HCT116 (cell line): ENCODE data around the gene FAM193A. TPM values are rescaled to one million over a fixed set of nuclear protein-coding genes. Genes with fewer than 3 reads are reported as not detected.

ENCODE experiments used
- ATAC-seq: fragments of 200-7000 bp; cut with Tn5 transposase; 2 replicates; pipeline ENCODE4 v1.9.1; 2020; ENCODE audit warnings: mild to moderate bottlenecking, moderate library complexity
- BruUV-seq: library from RNA; stranded (reverse); fragments of 400-500 nt; replicated peaks from 2 replicates; lab custom pipeline; 2021; lab: Mats Ljungman, UMichigan
- CTCF ChIA-PET: fragments of 300-600 bp; sonication (Branson Sonifier 250); formaldehyde crosslinking; loops from one replicate; lab custom pipeline; 2021; ENCODE audit warnings: antibody characterized with exemption; lab: Charles Lee
- POLR2A ChIA-PET: fragments of 300-600, 350-600 bp; sonication (Branson Sonifier 250); formaldehyde crosslinking; loops from one replicate; lab custom pipeline; 2021; ENCODE audit warnings: antibody characterized with exemption; lab: Charles Lee
- RAD21 ChIA-PET, 2 experiments: fragments of 300-600 bp; sonication (Branson Sonifier 250); formaldehyde crosslinking; loops; one replicate each; lab custom pipeline; 2023; ENCODE audit warnings: low total read pairs in 2 of 2; ENCODE audit not compliant: uncharacterized antibody in 2 of 2, unreplicated experiment in 2 of 2, low non-redundant PET in 1 of 2; lab: Charles Lee
- DNase-seq: peaks from one replicate; pipeline ENCODE4 v3.0.0-alpha.2; 2010; ENCODE audit warnings: low read depth, low spot score
- H2AFZ ChIP-seq: fragments of 200-600 bp; shearing (Covaris generic), sonication (generic); 2 replicates; pipeline ENCODE4 v1.6.1; 2017; ENCODE audit warnings: low read depth, mixed run types, mixed read lengths, antibody characterized with exemption, low read length; ENCODE audit not compliant: poor library complexity, severe bottlenecking
- H3K27ac ChIP-seq: 2 replicates; pipeline ENCODE4 v1.5.1; 2012; ENCODE audit warnings: low read depth, low read length
- H3K27me3 ChIP-seq: fragments of 200-600 bp; sonication (generic); 2 replicates; pipeline ENCODE4 v1.6.1; 2016; ENCODE audit warnings: mixed run types, low read length, mixed read lengths; ENCODE audit not compliant: insufficient read depth
- H3K36me3 ChIP-seq, 2 experiments: fragments of 200-500 bp in 1 of 2; fragments of 200-600 bp in 1 of 2; sonication (Bioruptor generic) in 1 of 2; sonication (generic) in 1 of 2; 2 replicates each; pipeline versions ENCODE4 v1.5.1 to v1.6.1; 2014 to 2016; ENCODE audit warnings: low read length in 2 of 2, inconsistent platforms in 1 of 2, mixed read lengths in 1 of 2, mixed run types in 1 of 2; ENCODE audit not compliant: insufficient read depth in 2 of 2, control insufficient read depth in 1 of 2
- H3K4me1 ChIP-seq, 2 experiments: fragments of 200-600 bp in 1 of 2; sonication (generic) in 1 of 2; 2 replicates each; pipeline versions ENCODE4 v1.5.1 to v1.6.1; 2012 to 2017; ENCODE audit warnings: low read length in 2 of 2, inconsistent platforms in 1 of 2, mild to moderate bottlenecking in 1 of 2, mixed read lengths in 1 of 2, mixed run types in 1 of 2, moderate library complexity in 1 of 2; ENCODE audit not compliant: insufficient read depth in 2 of 2, control insufficient read depth in 1 of 2
- H3K4me2 ChIP-seq: fragments of 200-600 bp; sonication (generic); 2 replicates; pipeline ENCODE4 v1.6.1; 2017; ENCODE audit warnings: mixed run types, low read length, mixed read lengths
- H3K4me3 ChIP-seq, 2 experiments: fragments of 200-600 bp in 1 of 2; sonication (generic) in 1 of 2; replicated peaks in 1 of 2; 2 replicates each; pipeline ENCODE4 v1.5.1; 2011 to 2016; ENCODE audit warnings: low read length in 2 of 2, control low read depth in 1 of 2, low read depth in 1 of 2, mild to moderate bottlenecking in 1 of 2, mixed read lengths in 1 of 2, mixed run types in 1 of 2
- H3K79me2 ChIP-seq: fragments of 200-600 bp; sonication (generic); 2 replicates; pipeline ENCODE4 v1.6.1; 2017; ENCODE audit warnings: mild to moderate bottlenecking, mixed run types, low read length, moderate library complexity, mixed read lengths; ENCODE audit not compliant: insufficient read depth
- H3K9ac ChIP-seq: fragments of 200-600 bp; sonication (generic); 2 replicates; pipeline ENCODE4 v1.6.1; 2016; ENCODE audit warnings: low read length, mixed read lengths
- H3K9me2 ChIP-seq: fragments of 200-600 bp; sonication (generic), shearing (Covaris generic); 2 replicates; pipeline ENCODE4 v1.6.1; 2017; ENCODE audit warnings: mixed run types, mild to moderate bottlenecking, moderate library complexity; ENCODE audit not compliant: insufficient read depth
- H3K9me3 ChIP-seq, 2 experiments: fragments of 200-500 bp in 1 of 2; fragments of 200-600 bp in 1 of 2; sonication (Bioruptor generic) in 1 of 2; sonication (generic) in 1 of 2; 2 replicates each; pipeline ENCODE4 v1.6.1; 2014 to 2017; ENCODE audit warnings: low read length in 2 of 2, mixed read lengths in 2 of 2, inconsistent platforms in 1 of 2, low read depth in 1 of 2, mild to moderate bottlenecking in 1 of 2, mixed run types in 1 of 2, moderate library complexity in 1 of 2; ENCODE audit not compliant: control insufficient read depth in 1 of 2, insufficient read depth in 1 of 2
- H4K20me1 ChIP-seq: fragments of 200-600 bp; sonication (generic), shearing (Covaris generic); 2 replicates; pipeline ENCODE4 v1.6.1; 2017; ENCODE audit warnings: mixed run types, mild to moderate bottlenecking, moderate library complexity; ENCODE audit not compliant: insufficient read depth
- ATF3 ChIP-seq: IDR thresholded peaks from 2 replicates; pipeline ENCODE4 v1.6.1; 2012
- FOSL1 ChIP-seq: IDR thresholded peaks from 2 replicates; pipeline ENCODE4 v1.6.1; 2012; ENCODE audit warnings: low read depth
- POLR2A ChIP-seq: IDR thresholded peaks from 2 replicates; pipeline ENCODE4 v1.7.0; 2011; ENCODE audit warnings: borderline replicate concordance; ENCODE audit not compliant: insufficient read depth, insufficient read length; ENCODE audit errors: extremely low read depth
- RAD21 ChIP-seq: IDR thresholded peaks from 2 replicates; pipeline ENCODE4 v1.6.1; 2012; ENCODE audit warnings: low read depth, mild to moderate bottlenecking
- REST ChIP-seq: IDR thresholded peaks from 2 replicates; pipeline ENCODE4 v1.6.1; 2012; ENCODE audit warnings: low read depth
- SIN3A ChIP-seq: IDR thresholded peaks from 2 replicates; pipeline ENCODE4 v1.6.1; 2012; ENCODE audit warnings: low read depth
- SRF ChIP-seq: IDR thresholded peaks from 2 replicates; pipeline ENCODE4 v1.6.1; 2012; ENCODE audit warnings: low read depth
- intact Hi-C: fragments of 100-400 bp; cut with micrococcal nuclease; formaldehyde crosslinking; loops from 2 replicates; pipeline ENCODE4 v1.10.0; 2022
- total RNA-seq: library from RNA; stranded (reverse); gene quantifications from one replicate; pipeline ENCODE4 v1.2.1, GENCODE V29; 2021; ENCODE audit not compliant: unreplicated experiment

Gene FAM193A
- total RNA-seq, 1 experiment from 2014 or later, result 15.7 TPM

GRCh38 chr4:2578106-2578505, 41.7 kb downstream of the FAM193A start:
- H3K79me2 ChIP-seq, result peaks cover 92% of the 10 kb centered on the region
- no peaks in the 10 kb centered on the region for H3K9me3 ChIP-seq
- no peak for ATAC-seq
- TF ChIP-seq ATF3, result no peak
- TF ChIP-seq SIN3A, result no peak
- H4K20me1 ChIP-seq, result 0 out of 2 replicates have a peak, but pooled peaks cover 9% of the 10 kb centered on the region
- H2AFZ ChIP-seq, result no peak overlapping the region
- DNase-seq, result no peak
- intact Hi-C loops, result no loop called here
- no peaks in the 10 kb centered on the region for H3K27me3 ChIP-seq
- H3K9ac ChIP-seq, result no peak overlapping the region
- ChIA-PET RAD21 (no interaction called here), POLR2A (no interaction called here), CTCF (no interaction called here)
- no peaks in the 10 kb centered on the region for H3K9me2 ChIP-seq
- no peak overlapping the region for H3K4me3 ChIP-seq
- no peaks in the 10 kb centered on the region for H3K4me1 ChIP-seq
- no peak overlapping the region for H3K4me2 ChIP-seq
- H3K27ac ChIP-seq, result no peak overlapping the region
- no TSS peak for BruUV-seq
- no peaks in the 10 kb centered on the region for H3K36me3 ChIP-seq

- peaks cover 91% of the 10 kb centered on the region for H3K79me2 ChIP-seq
- no peaks in the 10 kb centered on the region; a peak in 1 of 4 replicates for H3K4me1 ChIP-seq
- H4K20me1 ChIP-seq, result 0 out of 2 replicates have a peak, but pooled peaks cover 9% of the 10 kb centered on the region
- no peak overlapping the region for H3K9ac ChIP-seq
- no peak overlapping the region for H3K4me2 ChIP-seq
- ChIA-PET POLR2A (no interaction called here), RAD21 (no interaction called here), CTCF (no interaction called here)
- no peak for DNase-seq
- no peak overlapping the region for H3K27ac ChIP-seq
- TF ChIP-seq SRF (no peak), POLR2A (no peak), FOSL1 (no peak), RAD21 (no peak), REST (no peak)
- no TSS peak for BruUV-seq
- H2AFZ ChIP-seq, result no peak overlapping the region
- H3K9me3 ChIP-seq, result no peaks in the 10 kb centered on the region
- no peaks in the 10 kb centered on the region for H3K36me3 ChIP-seq
- H3K9me2 ChIP-seq, result no peaks in the 10 kb centered on the region
- no peaks in the 10 kb centered on the region for H3K27me3 ChIP-seq
- ATAC-seq, result no peak
- no peak overlapping the region for H3K4me3 ChIP-seq
- intact Hi-C loops, result no loop called here
These were observed 43.5 kb downstream of the FAM193A start for GRCh38 chr4:2579910-2580309.
